ENCODE measurements around the gene GRIA4. TPM values are rescaled to one million over a fixed set of nuclear protein-coding genes. Genes with fewer than 3 reads are reported as not detected.
"Not testable (repeated sequence)": the region's sequence is repeated elsewhere in the genome, so short reads cannot be mapped to it uniquely, and the experiment has no call there.

The GRIA4 gene
- total and polyA plus RNA-seq, 2 of the 13 experiments (the other 11 are each of a cell fraction or from before 2014, with no cell fraction given), result not detected

- peak; percentile 72; the same call in 1 of the 2 replicates for TF ChIP-seq ZNF644 (CRISPR knock-in tag; IDR thresholded peaks at IDR 0.05; ENCODE audit: low read depth)
- 0 out of 2 replicates have a peak, but pooled peaks have one; percentile 18 for TF ChIP-seq ZGPAT (CRISPR knock-in tag; IDR thresholded peaks at IDR 0.05)
- no peak for TF ChIP-seq ZNF816 (CRISPR knock-in tag; IDR thresholded peaks at IDR 0.05; ENCODE audit: borderline replicate concordance)
- no peak for TF ChIP-seq FOXA1 (IDR thresholded peaks at IDR 0.05)
- TF ChIP-seq FOXA1 (CRISPR knock-in tag; IDR thresholded peaks at IDR 0.05), result peak; percentile 57
- TF ChIP-seq SUZ12 (IDR thresholded peaks at IDR 0.05; ENCODE audit: low read depth, low read length), result no peak
- no peak for TF ChIP-seq ZNF441 (CRISPR knock-in tag; IDR thresholded peaks at IDR 0.05; ENCODE audit: borderline replicate concordance)
Observed at GRCh38 chr11:105878510-105878909, 268.6 kb downstream of the GRIA4 start (continued).

- H3K9me3 ChIP-seq (ENCODE audit: low read length); H3K79me2 ChIP-seq (ENCODE audit: insufficient read depth, low read length); H3K27me3 ChIP-seq (ENCODE audit: control insufficient read depth in 1 of 2, insufficient read depth in 2 of 2, low read length in 2 of 2); H3K27ac ChIP-seq (ENCODE audit: extremely low read length, insufficient read depth, low read length); BruUV-seq (replicated peaks); H3K36me3 ChIP-seq (replicated peaks in 1 of 2; ENCODE audit: control insufficient read depth in 1 of 2, insufficient read depth in 2 of 2, low read length in 2 of 2); POLR2A ChIA-PET; H3K9ac ChIP-seq (ENCODE audit: insufficient read depth, low read depth, low read length); DNase-seq (ENCODE audit: low spot score); FAIRE-seq; intact Hi-C loops (cut with micrococcal nuclease; ENCODE audit: unreplicated experiment); H3K4me3 ChIP-seq (replicated peaks in 1 of 3; ENCODE audit: insufficient read depth in 1 of 3, low read depth in 2 of 3, low read length in 3 of 3); H4K20me1 ChIP-seq (ENCODE audit: insufficient read depth, low read length); in situ Hi-C loops (cut with HindIII; ENCODE audit: extremely low pct_ligation_motif_present, low pct_unique_long_range_greater_than_20kb); CTCF ChIA-PET (ENCODE audit: low intra/inter-chr PET ratio, low total read pairs): not testable (repeated sequence)
- peak; percentile 69 for ATAC-seq
- Histone ChIP-seq H3K4me2 (ENCODE audit: low read depth, low read length) (peak overlapping the region; percentile 47; the same call in 1 of the 2 replicates), H2AFZ (ENCODE audit: low read length) (peak overlapping the region; percentile 63), H3K4me1 (ENCODE audit: insufficient read depth, low read length) (peaks cover 11% of the 10 kb centered on the region)
- WGBS (ENCODE audit: low lambda C conversion rate), result 37% methylated on average over 5 of the region's 5 CpGs
Observed at GRCh38 chr11:105878927-105879326, 269.1 kb downstream of the GRIA4 start.

GRCh38 chr11:105881027-105881426, 271.2 kb downstream of the GRIA4 start:
- FAIRE-seq (no peak), DNase-seq (ENCODE audit: low spot score) (no peak), ATAC-seq (no peak)
- H3K4me3 ChIP-seq (replicated peaks in 1 of 3; ENCODE audit: insufficient read depth in 1 of 3, low read depth in 2 of 3, low read length in 3 of 3), result no peak overlapping the region
- H3K27ac ChIP-seq (ENCODE audit: extremely low read length, insufficient read depth, low read length), result no peak overlapping the region
- no peak overlapping the region for H2AFZ ChIP-seq (ENCODE audit: low read length)
- no peak overlapping the region for H3K4me2 ChIP-seq (ENCODE audit: low read depth, low read length)
- intact Hi-C loops (cut with micrococcal nuclease; ENCODE audit: unreplicated experiment), result no loop called here
- H3K27me3 ChIP-seq (ENCODE audit: control insufficient read depth in 1 of 2, insufficient read depth in 2 of 2, low read length in 2 of 2), result no peaks in the 10 kb centered on the region; a peak in 1 of 5 replicates
- no peak overlapping the region for H3K9ac ChIP-seq (ENCODE audit: insufficient read depth, low read depth, low read length)
- ChIA-PET CTCF (ENCODE audit: low intra/inter-chr PET ratio, low total read pairs) (no interaction called here), POLR2A (no interaction called here)
- H3K9me3 ChIP-seq (ENCODE audit: low read length), result no peaks in the 10 kb centered on the region
- no peaks in the 10 kb centered on the region for H3K79me2 ChIP-seq (ENCODE audit: insufficient read depth, low read length)
- H3K36me3 ChIP-seq (replicated peaks in 1 of 2; ENCODE audit: control insufficient read depth in 1 of 2, insufficient read depth in 2 of 2, low read length in 2 of 2), result no peaks in the 10 kb centered on the region
- no peaks in the 10 kb centered on the region for H4K20me1 ChIP-seq (ENCODE audit: insufficient read depth, low read length)
- peaks cover 11% of the 10 kb centered on the region for H3K4me1 ChIP-seq (ENCODE audit: insufficient read depth, low read length)
- no TSS peak for BruUV-seq (replicated peaks)
- in situ Hi-C loops (cut with HindIII; ENCODE audit: extremely low pct_ligation_motif_present, low pct_unique_long_range_greater_than_20kb), result no loop called here
- TF ChIP-seq HIC2 (CRISPR knock-in tag; IDR thresholded peaks at IDR 0.05; ENCODE audit: low read depth) (no peak), ETS1 (CRISPR knock-in tag; IDR thresholded peaks at IDR 0.05) (no peak), ZNF331 (CRISPR knock-in tag; IDR thresholded peaks at IDR 0.05) (no peak), ZNF704 (CRISPR knock-in tag; IDR thresholded peaks at IDR 0.05; ENCODE audit: borderline replicate concordance) (no peak), ZNF234 (CRISPR knock-in tag; conservative IDR thresholded peaks at IDR 0.05) (no peak)
